B cell (primary cell): ENCODE measurements around the gene MAS1L. TPM values are rescaled to one million over a fixed set of nuclear protein-coding genes. Genes with fewer than 3 reads are reported as not detected.

ENCODE experiments used
- ATAC-seq: fragments of 200-7000 bp; cut with Tn5 transposase; one replicate; pipeline ENCODE4 v1.10.0; 2021; ENCODE audit warnings: low read depth, mild to moderate bottlenecking, moderate number of reproducible peaks, moderate library complexity
- CTCF ChIA-PET: fragments of 350-600 bp; sonication (Branson Sonifier 250); formaldehyde crosslinking; loops from one replicate; lab custom pipeline; 2021; ENCODE audit warnings: antibody characterized with exemption, inconsistent platforms; lab: Charles Lee
- POLR2A ChIA-PET: fragments of 350-600 bp; sonication (Branson Sonifier 250); formaldehyde crosslinking; loops from one replicate; lab custom pipeline; 2021; ENCODE audit warnings: antibody characterized with exemption; lab: Charles Lee
- DNase-seq: peaks from one replicate; pipeline ENCODE4 v3.0.0; 2013
- H2AFZ ChIP-seq: 2 replicates; pipeline ENCODE4 v1.6.1; 2012; ENCODE audit warnings: mild to moderate bottlenecking, low read depth, low read length; ENCODE audit not compliant: insufficient read depth, poor library complexity, severe bottlenecking
- H3K27ac ChIP-seq, 2 donors: 1 replicate in 1 of 2; 2 replicates in 1 of 2; pipeline ENCODE4 v1.5.1; 2012 to 2013; ENCODE audit warnings: low read length in 2 of 2, mild to moderate bottlenecking in 2 of 2, moderate library complexity in 1 of 2
- H3K27me3 ChIP-seq, 4 experiments: fragments of 200-600 bp in 1 of 4; sonication (generic) in 1 of 4; replicated peaks in 1 of 4; 1 replicate in 2 of 4; 2 replicates in 2 of 4; pipeline versions ENCODE4 v1.6.1 to v1.7.0; 2013 to 2016; ENCODE audit warnings: low read length in 3 of 4, mild to moderate bottlenecking in 2 of 4, mixed read lengths in 1 of 4, moderate library complexity in 1 of 4; ENCODE audit not compliant: insufficient read depth in 4 of 4, control insufficient read depth in 3 of 4; ENCODE audit errors: control extremely low read depth in 1 of 4
- H3K36me3 ChIP-seq, 2 experiments: replicated peaks in 1 of 2; 1 replicate in 1 of 2; 2 replicates in 1 of 2; pipeline versions ENCODE4 v1.6.1 to v1.7.1; 2013; ENCODE audit warnings: low read length in 1 of 2; ENCODE audit not compliant: insufficient read depth in 2 of 2, control insufficient read depth in 1 of 2; ENCODE audit errors: control extremely low read depth in 1 of 2, extremely low read depth in 1 of 2
- H3K4me1 ChIP-seq, 2 donors: fragments of 200-600 bp in 1 of 2; sonication (generic) in 1 of 2; 1 replicate in 1 of 2; 2 replicates in 1 of 2; pipeline versions ENCODE4 v1.5.1 to v1.6.1; 2013 to 2017; ENCODE audit warnings: low read length in 2 of 2; ENCODE audit not compliant: control insufficient read depth in 2 of 2, insufficient read depth in 2 of 2
- H3K4me2 ChIP-seq: replicated peaks from 2 replicates; pipeline ENCODE3; 2012; ENCODE audit warnings: mild to moderate bottlenecking, low read depth, low read length; ENCODE audit not compliant: poor library complexity, severe bottlenecking
- H3K4me3 ChIP-seq, 5 experiments: fragments of 200-600 bp in 1 of 5; sonication (generic) in 1 of 5; 1 replicate in 3 of 5; 2 replicates in 2 of 5; pipeline versions ENCODE4 v1.5.1 to v1.7.0; 2011 to 2016; ENCODE audit warnings: low read length in 4 of 5, mild to moderate bottlenecking in 4 of 5, low read depth in 2 of 5, control low read depth in 1 of 5, moderate library complexity in 1 of 5; ENCODE audit not compliant: insufficient read depth in 1 of 5; ENCODE audit errors: control extremely low read depth in 1 of 5, extremely low read depth in 1 of 5
- H3K79me2 ChIP-seq: fragments of 200-600 bp; sonication (generic); one replicate; pipeline ENCODE4 v1.6.0; 2016; ENCODE audit warnings: low read length; ENCODE audit not compliant: control insufficient read depth, insufficient read depth
- H3K9ac ChIP-seq: fragments of 200-600 bp; sonication (generic); 2 replicates; pipeline ENCODE4 v1.6.1; 2017; ENCODE audit warnings: mild to moderate bottlenecking, low read length, moderate library complexity
- H3K9me3 ChIP-seq, 3 donors: one replicate each; pipeline versions ENCODE4 v1.6.1 to v1.7.1; 2013; ENCODE audit warnings: low read length in 2 of 3; ENCODE audit not compliant: control insufficient read depth in 2 of 3, insufficient read depth in 1 of 3; ENCODE audit errors: control extremely low read depth in 1 of 3
- H4K20me1 ChIP-seq: 2 replicates; pipeline ENCODE4 v1.6.0; 2012; ENCODE audit warnings: mild to moderate bottlenecking, low read length; ENCODE audit not compliant: insufficient read depth, control insufficient read depth, poor library complexity, severe bottlenecking
- H3K27ac Mint-ChIP-seq: one replicate; pipeline ENCODE4 v1.8.0; 2021; ENCODE audit warnings: mixed read lengths
- H3K27me3 Mint-ChIP-seq: one replicate; pipeline ENCODE4 v1.8.0; 2021; ENCODE audit warnings: mixed read lengths
- H3K4me1 Mint-ChIP-seq: one replicate; pipeline ENCODE4 v1.8.0; 2021; ENCODE audit warnings: mixed read lengths
- H3K4me3 Mint-ChIP-seq: one replicate; pipeline ENCODE4 v1.8.0; 2021; ENCODE audit warnings: mixed read lengths
- H3K9me3 Mint-ChIP-seq: one replicate; pipeline ENCODE4 v1.8.0; 2022; ENCODE audit warnings: mixed read lengths; ENCODE audit not compliant: insufficient read depth
- CTCF ChIP-seq: fragments of 200-600 bp; IDR thresholded peaks from one replicate; pipeline ENCODE4 v1.8.0; 2022; ENCODE audit warnings: antibody characterized with exemption, mild to moderate bottlenecking
- EZH2 ChIP-seq: IDR thresholded peaks from 2 replicates; pipeline ENCODE4 v1.6.1; 2012; ENCODE audit warnings: borderline replicate concordance, low read depth, mild to moderate bottlenecking, moderate library complexity, low read length; ENCODE audit not compliant: insufficient read depth, poor library complexity, severe bottlenecking
- WGBS: methylation state at CpG from one replicate; pipeline ENCODE4 v1.1.5; 2013; ENCODE audit warnings: missing lambda C conversion rate; ENCODE audit not compliant: insufficient coverage; 5-methylcytosine and 5-hydroxymethylcytosine counted together
- intact Hi-C: fragments of 100-400 bp; cut with micrococcal nuclease; formaldehyde crosslinking; loops from one replicate; pipeline ENCODE4 v1.10.0; 2022
- polyA plus RNA-seq: library from polyadenylated mRNA; depleted of rRNA; stranded (reverse); fragments of >200 nt; gene quantifications from 2 replicates; pipeline ENCODE4 v1.2.3, GENCODE V29; 2012
- total RNA-seq, 2 donors: library from RNA; stranded (reverse); fragments of 120-200 nt in 1 of 2; gene quantifications; 1 replicate in 1 of 2; 2 replicates in 1 of 2; pipeline versions ENCODE4 v1.2.3 to v1.2.4, GENCODE V29; 2013 to 2022

MAS1L gene
- total and polyA plus RNA-seq, 2 donors (not counting 1 experiment from before 2014, with no cell fraction given) = not detected

GRCh38 chr6:29474996-29475395, 12.8 kb downstream of the MAS1L start:
- no peaks in the 10 kb centered on the region for H3K9me3 Mint-ChIP-seq
- H3K27me3 Mint-ChIP-seq = peaks cover 15% of the 10 kb centered on the region
- no peak overlapping the region for H3K27ac Mint-ChIP-seq
- no peak overlapping the region for H3K4me2 ChIP-seq
- intact Hi-C loops = no loop called here
- H3K4me3 Mint-ChIP-seq = no peak overlapping the region
- H3K27me3 ChIP-seq = no peaks in the 10 kb centered on the region
- TF ChIP-seq CTCF = no peak
- no peak for TF ChIP-seq EZH2
- no peaks in the 10 kb centered on the region for H3K36me3 ChIP-seq
- ATAC-seq (no peak), DNase-seq (no peak)
- ChIA-PET CTCF (no interaction called here), POLR2A (no interaction called here)
- H4K20me1 ChIP-seq = no peaks in the 10 kb centered on the region
- H3K79me2 ChIP-seq = no peaks in the 10 kb centered on the region
- H3K4me1 Mint-ChIP-seq = no peaks in the 10 kb centered on the region
- H3K4me1 ChIP-seq = no peaks in the 10 kb centered on the region
- no peak overlapping the region for H2AFZ ChIP-seq
- 100% methylated on average over 1 of the region's 2 CpGs for WGBS
- no peak overlapping the region for H3K4me3 ChIP-seq
- no peak overlapping the region for H3K27ac ChIP-seq
- no peak overlapping the region for H3K9ac ChIP-seq
- no peaks in the 10 kb centered on the region for H3K9me3 ChIP-seq

GRCh38 chr6:29466241-29466640, 21.5 kb downstream of the MAS1L start:
- H3K4me1 Mint-ChIP-seq = no peaks in the 10 kb centered on the region
- H3K9me3 Mint-ChIP-seq = no peaks in the 10 kb centered on the region
- ChIA-PET CTCF (no interaction called here), POLR2A (no interaction called here)
- intact Hi-C loops = no loop called here
- Histone ChIP-seq H2AFZ (no peak overlapping the region), H4K20me1 (no peaks in the 10 kb centered on the region), H3K4me1 (no peaks in the 10 kb centered on the region), H3K27me3 (peaks cover 0 to 11% (median 3%) of the 10 kb centered on the region in 4 experiments), H3K9ac (no peak overlapping the region), H3K36me3 (no peaks in the 10 kb centered on the region), H3K27ac (no peak overlapping the region), H3K4me3 (no peak overlapping the region), H3K79me2 (no peaks in the 10 kb centered on the region), H3K9me3 (no peaks in the 10 kb centered on the region), H3K4me2 (no peak overlapping the region)
- ATAC-seq (no peak), DNase-seq (no peak)
- no peak overlapping the region for H3K27ac Mint-ChIP-seq
- peaks cover 25% of the 10 kb centered on the region for H3K27me3 Mint-ChIP-seq
- 66% methylated on average over 3 of the region's 6 CpGs for WGBS
- no peak for TF ChIP-seq EZH2
- no peak for TF ChIP-seq CTCF
- H3K4me3 Mint-ChIP-seq = no peak overlapping the region
